ENCODE data around the gene CITED2.
"Not testable (repeated sequence)": the region's sequence is repeated elsewhere in the genome, so short reads cannot be mapped to it uniquely, and the experiment has no call there.

CITED2 gene

DNA sequence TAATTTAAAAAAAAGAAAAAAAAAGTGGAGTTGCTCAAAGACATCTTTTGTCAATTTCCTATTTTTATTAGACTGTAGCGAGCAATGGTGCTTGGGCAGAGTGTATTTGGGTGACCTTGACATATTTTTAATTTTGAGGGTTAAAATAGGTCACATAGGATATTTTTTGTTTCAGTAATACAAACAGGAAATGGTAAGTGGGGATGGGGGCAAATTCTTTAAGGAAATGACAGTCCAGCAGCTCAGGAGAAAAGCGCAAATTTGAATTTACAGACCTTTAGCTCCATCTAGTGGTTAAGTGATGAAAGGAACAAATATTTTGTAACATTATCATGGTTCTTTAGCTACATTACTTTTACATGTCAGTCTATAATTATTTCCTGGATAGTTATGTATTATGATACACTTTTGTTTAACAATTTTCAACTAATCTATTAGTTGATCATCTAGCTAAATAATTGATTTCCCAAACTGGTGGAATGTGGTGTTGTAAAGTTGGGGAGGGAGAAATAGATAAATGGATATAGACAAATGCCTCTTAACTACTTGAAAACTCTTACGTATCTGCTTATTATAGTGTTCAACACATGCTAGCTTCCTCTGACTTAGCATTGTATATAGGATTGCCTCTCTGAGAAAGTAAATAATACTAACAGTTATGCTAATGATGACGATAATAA lies 10.0 kb downstream of the CITED2 start:
- DNase-seq: peak; percentile 68

DNA sequence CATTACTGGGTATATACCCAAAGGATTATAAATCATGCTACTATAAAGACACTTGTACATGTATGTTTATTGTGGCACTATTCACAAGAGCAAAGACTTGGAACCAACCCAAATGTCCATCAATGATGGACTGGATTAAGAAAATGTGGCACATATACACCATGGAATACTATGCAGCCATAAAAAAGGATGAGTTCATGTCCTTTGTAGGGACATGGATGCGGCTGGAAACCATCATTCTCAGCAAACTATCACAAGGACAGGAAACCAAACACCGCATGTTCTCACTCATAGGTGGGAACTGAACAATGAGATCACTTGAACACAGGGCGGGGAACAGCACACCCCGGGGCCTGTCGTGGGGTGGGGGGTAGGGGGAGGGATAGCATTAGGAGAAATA lies 10.7 kb downstream of the CITED2 start:
- not testable (repeated sequence) for DNase-seq

DNA sequence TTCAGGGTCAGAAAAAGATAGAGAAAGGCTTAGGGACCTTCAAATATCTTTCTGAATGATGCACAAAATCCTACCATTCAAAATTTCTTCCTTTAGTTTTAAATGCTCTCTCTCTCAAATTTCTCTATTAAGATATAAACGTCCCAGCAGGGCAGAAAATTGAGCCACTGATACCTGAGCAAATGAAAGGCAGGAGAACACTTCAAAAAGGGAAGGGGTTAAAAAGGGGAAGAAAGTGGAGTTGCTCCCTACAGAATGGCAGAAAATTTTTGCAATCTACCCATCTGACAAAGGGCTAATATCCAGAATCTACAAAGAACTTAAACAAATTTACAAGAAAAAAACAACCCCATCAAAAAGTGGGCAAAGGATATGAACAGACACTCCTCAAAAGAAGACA lies 11.3 kb downstream of the CITED2 start:
- not testable (repeated sequence) for DNase-seq

DNA sequence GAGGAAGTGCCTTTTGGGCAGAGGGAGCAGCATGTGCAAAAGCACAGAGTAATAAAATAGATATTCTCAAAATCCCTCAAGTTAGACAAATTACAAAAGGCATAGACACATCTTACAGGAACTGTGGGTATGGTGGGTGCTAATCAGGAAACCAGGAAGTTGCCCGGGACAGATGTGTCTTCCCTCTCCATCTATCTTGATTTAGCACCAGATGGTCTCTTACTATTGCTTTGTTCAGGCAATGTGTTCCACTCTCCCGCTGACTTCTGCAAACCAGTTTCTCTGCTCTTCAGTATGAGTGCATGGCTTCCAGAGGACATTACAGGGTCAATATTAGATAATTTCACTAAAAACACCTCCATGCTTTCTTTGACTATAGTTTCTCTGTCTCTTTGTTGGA lies 13.2 kb downstream of the CITED2 start:
- no peak for DNase-seq

- DNase-seq: no peak
Observed at GRCh38 chr6:139356924-139357323, 17.5 kb downstream of the CITED2 start.

- no peak for DNase-seq
Observed at GRCh38 chr6:139355777-139356445, 18.5 kb downstream of the CITED2 start.

DNA sequence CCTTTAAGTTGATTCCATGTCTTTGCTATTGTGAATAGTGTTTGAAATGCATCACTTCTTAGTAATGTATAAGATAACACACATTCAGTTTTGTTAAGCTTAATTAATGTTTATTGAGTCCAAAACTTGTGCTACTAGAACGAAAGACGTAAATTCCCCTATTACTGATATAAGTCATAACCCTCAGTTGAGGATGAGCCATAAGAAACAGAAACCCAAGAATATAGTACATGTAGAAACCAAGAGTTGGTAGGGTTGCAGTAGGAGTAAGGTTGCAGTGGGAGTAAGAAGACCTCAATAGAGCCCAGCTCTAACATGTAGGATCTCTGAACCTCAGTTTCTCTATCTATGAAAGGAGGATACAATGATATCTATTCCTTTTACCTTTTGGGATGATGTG lies 19.3 kb downstream of the CITED2 start:
- no peak for DNase-seq

- DNase-seq: no peak
Observed at GRCh38 chr6:139354189-139354588, 20.3 kb downstream of the CITED2 start.

DNA sequence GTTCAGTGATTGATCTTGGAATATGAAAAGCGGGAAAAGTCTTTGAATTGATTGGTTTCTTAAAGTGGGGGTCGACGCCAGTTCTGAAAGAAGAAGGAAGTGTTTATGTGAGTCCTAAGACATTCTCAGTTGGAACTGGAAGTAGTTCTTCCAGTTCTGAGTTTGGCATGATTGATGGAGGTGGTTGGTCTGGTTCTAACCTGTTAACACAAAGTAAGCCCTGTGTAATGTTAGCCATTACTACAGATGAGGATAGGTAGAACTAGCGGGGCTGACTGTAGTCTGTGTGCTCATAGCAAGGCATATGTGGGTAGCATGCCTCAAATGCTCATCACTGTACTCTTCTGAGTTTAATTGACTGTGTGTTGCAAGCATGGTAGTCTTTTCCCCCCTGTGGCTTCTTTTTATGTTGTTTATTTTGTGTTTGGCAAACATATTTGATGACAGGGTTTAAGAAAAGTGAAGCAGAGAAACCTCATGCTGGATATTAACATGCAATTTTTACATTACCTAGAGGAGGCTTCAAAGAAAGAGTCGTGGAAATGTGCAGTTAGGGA lies 24.9 kb downstream of the CITED2 start:
- DNase-seq: no peak

DNA sequence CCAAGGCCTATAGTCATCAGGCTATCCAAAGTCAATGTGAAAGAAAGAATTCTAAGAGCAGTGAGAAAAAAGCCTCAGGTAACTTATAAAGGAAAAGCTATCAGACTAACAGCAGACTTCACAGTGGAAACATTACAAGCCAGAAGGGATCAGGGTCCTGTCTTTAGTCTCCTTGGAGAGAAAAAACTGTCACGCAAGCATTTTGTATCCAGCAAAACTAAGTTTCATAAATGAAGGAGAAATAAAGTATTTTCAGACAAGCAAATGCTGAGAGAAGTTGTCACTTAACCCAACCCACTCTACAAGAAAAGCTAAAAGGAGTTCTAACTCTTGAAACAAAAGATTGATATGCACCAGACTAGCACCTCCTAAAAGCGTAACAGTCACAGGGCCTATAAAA lies 28.1 kb downstream of the CITED2 start:
- no peak for DNase-seq

GRCh38 chr6:139344186-139344963 lies 30.1 kb downstream of the CITED2 start:
- no peak for DNase-seq

DNA sequence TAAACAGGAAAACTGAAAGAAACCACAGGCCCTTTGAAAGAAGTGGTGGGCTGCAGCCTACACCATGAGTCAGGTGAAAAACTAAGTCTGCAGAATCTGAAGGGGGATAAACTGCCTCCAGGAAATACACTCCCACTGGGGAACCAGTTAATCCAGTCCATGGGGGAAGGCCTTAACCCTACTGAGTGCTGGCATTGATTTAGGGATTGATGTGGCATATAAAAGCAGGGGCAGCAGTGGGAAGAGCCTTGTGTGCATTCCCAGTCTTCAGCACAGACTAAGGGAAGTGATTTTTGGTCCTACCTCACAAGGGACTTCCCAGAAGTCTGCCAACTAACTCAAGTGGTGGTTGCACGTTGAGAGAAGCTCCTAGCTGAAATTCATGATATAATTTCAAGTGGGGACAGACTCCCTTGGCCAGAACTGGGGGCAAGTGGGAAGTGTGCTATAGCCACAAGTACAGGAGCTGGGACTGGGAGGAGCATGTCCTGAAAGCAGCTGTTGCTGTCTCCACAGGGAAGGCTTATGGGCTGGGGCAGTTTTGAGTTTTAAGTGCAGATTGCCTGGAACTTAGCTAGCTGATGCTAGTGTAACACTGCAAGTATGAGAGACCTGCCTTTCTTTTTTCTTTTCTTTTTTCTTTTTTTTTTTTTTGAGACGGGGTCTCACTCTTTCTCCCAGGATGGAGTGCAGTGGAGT lies 31.2 kb downstream of the CITED2 start:
- DNase-seq: no peak

GRCh38 chr6:139341060-139341459 lies 33.4 kb downstream of the CITED2 start:
- DNase-seq: no peak

DNA sequence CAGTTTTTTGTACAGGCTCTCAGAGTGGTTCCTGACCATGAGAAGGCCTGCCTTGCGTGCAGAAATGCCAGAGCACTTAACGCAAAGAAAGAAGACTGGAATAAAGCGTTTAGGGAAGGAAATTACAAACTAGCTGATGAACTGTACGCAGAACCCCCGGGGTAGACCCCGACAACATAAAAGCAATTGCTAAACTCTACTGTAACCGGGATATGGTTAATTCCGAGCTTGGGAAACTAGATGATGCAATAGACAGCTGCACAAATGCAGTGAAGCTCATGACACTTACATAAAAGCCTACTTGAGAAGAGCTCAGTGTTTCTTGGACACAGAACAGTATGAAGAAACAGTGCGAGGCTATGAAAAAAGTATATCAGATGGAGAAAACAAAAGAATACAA lies 35.7 kb downstream of the CITED2 start:
- no peak for DNase-seq

DNA sequence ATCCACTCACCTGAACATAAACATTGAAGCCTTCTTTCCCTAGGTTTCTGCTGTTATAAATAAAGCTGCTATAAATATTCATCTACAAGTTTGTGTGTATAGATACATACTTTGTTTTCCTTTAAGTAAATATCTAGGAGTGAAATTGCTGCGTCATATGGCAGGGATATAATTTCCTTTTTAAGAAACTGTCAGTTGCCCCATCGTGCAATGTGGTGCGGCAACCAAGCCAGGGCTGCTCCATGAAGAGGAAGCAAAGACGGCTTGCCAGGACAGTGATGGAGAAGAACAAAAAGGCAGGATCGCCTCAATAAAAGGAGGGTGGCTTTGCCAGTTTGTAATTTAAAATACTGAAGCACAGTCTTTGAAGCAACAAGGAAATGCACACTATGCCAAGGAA lies 36.6 kb downstream of the CITED2 start:
- no peak for DNase-seq

GRCh38 chr6:139337001-139337400 lies 37.4 kb downstream of the CITED2 start:
- no peak for DNase-seq

GRCh38 chr6:139336488-139336887 lies 38.0 kb downstream of the CITED2 start:
- peak; percentile 11 for DNase-seq

GRCh38 chr6:139335447-139336210 lies 38.8 kb downstream of the CITED2 start:
- no peak for DNase-seq

GRCh38 chr6:139334806-139335446 lies 39.5 kb downstream of the CITED2 start:
- DNase-seq: no peak

GRCh38 chr6:139330826-139331500 lies 43.5 kb downstream of the CITED2 start:
- no peak for DNase-seq

- DNase-seq: no peak
Observed at GRCh38 chr6:139330306-139330705, 44.1 kb downstream of the CITED2 start.
